ENCODE results near the gene ASCC3.

GRCh38 chr6:100856146-100856545 lies 25.0 kb downstream of the ASCC3 start:
- no peak for TF ChIP-seq CTCF (IDR thresholded peaks at IDR 0.05)
- TF ChIP-seq POLR2A (IDR thresholded peaks at IDR 0.05), result no peak

Data from lower leg skin (tissue), 3 donors.